ENCODE measurements around the gene HRG.

GRCh38 chr3:186625600-186626042 is 40.2 kb upstream of the HRG start:
- no peak for TF ChIP-seq EZH2 (IDR thresholded peaks at IDR 0.05; ENCODE audit: insufficient read depth, poor library complexity, severe bottlenecking)
- no peak for TF ChIP-seq EZH2phosphoT487 (IDR thresholded peaks at IDR 0.05; ENCODE audit: insufficient read depth, low read depth)

Measured in GM23248 (cell line).